Kidney epithelial cell (primary cell): ENCODE results near the gene RAPGEF1. TPM values are rescaled to one million over a fixed set of nuclear protein-coding genes. Genes with fewer than 3 reads are reported as not detected.

Experiments
- DNase-seq: peaks from one replicate; pipeline ENCODE4 v3.0.0-alpha.2; 2010; ENCODE audit warnings: low read depth
- H3K27me3 ChIP-seq: 2 replicates; pipeline ENCODE4 v1.6.0; 2011; ENCODE audit warnings: low read length; ENCODE audit not compliant: control insufficient read depth, insufficient read depth
- H3K36me3 ChIP-seq: 2 replicates; pipeline ENCODE4 v1.5.1; 2011; ENCODE audit warnings: low read length; ENCODE audit not compliant: control insufficient read depth, insufficient read depth
- H3K4me3 ChIP-seq: 2 replicates; pipeline ENCODE4 v1.5.1; 2011; ENCODE audit warnings: low read depth, mild to moderate bottlenecking, control low read depth, low read length
- CTCF ChIP-seq: IDR thresholded peaks from 2 replicates; pipeline ENCODE4 v1.5.1; 2011; ENCODE audit warnings: mild to moderate bottlenecking, moderate library complexity, low read length, control low read depth, inconsistent platforms; ENCODE audit not compliant: insufficient read depth, poor library complexity, severe bottlenecking
- total RNA-seq: library from RNA; depleted of rRNA; stranded (reverse); fragments of >200 nt; gene quantifications from 2 replicates; pipeline ENCODE4 v1.2.3, GENCODE V29; 2015

Gene RAPGEF1
- total RNA-seq, 1 donor from 2014 or later, result 43.5 TPM

- no peak for TF ChIP-seq CTCF
Observed at GRCh38 chr9:131565369-131565768, 174.5 kb downstream of the RAPGEF1 start.

GRCh38 chr9:131562032-131562959, 177.6 kb downstream of the RAPGEF1 start:
- no peak for DNase-seq
- Histone ChIP-seq H3K4me3 (no peak overlapping the region), H3K27me3 (no peaks in the 10 kb centered on the region), H3K36me3 (no peaks in the 10 kb centered on the region)
- TF ChIP-seq CTCF, result no peak

More at GRCh38 chr9:131565369-131565768, 174.5 kb downstream of the RAPGEF1 start:
- no peak for DNase-seq
- H3K27me3 ChIP-seq, result no peaks in the 10 kb centered on the region
- no peak overlapping the region for H3K4me3 ChIP-seq
- no peaks in the 10 kb centered on the region for H3K36me3 ChIP-seq

GRCh38 chr9:131559421-131560000, 180.4 kb downstream of the RAPGEF1 start:
- no peaks in the 10 kb centered on the region for H3K36me3 ChIP-seq
- no peak for TF ChIP-seq CTCF
- no peak for DNase-seq
- peaks cover 17% of the 10 kb centered on the region for H3K27me3 ChIP-seq
- H3K4me3 ChIP-seq, result no peak overlapping the region

- no peak for DNase-seq
- peaks cover 28% of the 10 kb centered on the region for H3K27me3 ChIP-seq
- no peaks in the 10 kb centered on the region for H3K36me3 ChIP-seq
- TF ChIP-seq CTCF, result no peak
- H3K4me3 ChIP-seq, result no peak overlapping the region
Observed at GRCh38 chr9:131557855-131558548, 181.9 kb downstream of the RAPGEF1 start.

GRCh38 chr9:131555841-131556673, 183.8 kb downstream of the RAPGEF1 start:
- no peak for DNase-seq
- peaks cover 32% of the 10 kb centered on the region for H3K27me3 ChIP-seq
- TF ChIP-seq CTCF, result no peak
- no peak overlapping the region for H3K4me3 ChIP-seq
- no peaks in the 10 kb centered on the region for H3K36me3 ChIP-seq
